Measurements from ENCODE around the gene SRRM2.

DNA sequence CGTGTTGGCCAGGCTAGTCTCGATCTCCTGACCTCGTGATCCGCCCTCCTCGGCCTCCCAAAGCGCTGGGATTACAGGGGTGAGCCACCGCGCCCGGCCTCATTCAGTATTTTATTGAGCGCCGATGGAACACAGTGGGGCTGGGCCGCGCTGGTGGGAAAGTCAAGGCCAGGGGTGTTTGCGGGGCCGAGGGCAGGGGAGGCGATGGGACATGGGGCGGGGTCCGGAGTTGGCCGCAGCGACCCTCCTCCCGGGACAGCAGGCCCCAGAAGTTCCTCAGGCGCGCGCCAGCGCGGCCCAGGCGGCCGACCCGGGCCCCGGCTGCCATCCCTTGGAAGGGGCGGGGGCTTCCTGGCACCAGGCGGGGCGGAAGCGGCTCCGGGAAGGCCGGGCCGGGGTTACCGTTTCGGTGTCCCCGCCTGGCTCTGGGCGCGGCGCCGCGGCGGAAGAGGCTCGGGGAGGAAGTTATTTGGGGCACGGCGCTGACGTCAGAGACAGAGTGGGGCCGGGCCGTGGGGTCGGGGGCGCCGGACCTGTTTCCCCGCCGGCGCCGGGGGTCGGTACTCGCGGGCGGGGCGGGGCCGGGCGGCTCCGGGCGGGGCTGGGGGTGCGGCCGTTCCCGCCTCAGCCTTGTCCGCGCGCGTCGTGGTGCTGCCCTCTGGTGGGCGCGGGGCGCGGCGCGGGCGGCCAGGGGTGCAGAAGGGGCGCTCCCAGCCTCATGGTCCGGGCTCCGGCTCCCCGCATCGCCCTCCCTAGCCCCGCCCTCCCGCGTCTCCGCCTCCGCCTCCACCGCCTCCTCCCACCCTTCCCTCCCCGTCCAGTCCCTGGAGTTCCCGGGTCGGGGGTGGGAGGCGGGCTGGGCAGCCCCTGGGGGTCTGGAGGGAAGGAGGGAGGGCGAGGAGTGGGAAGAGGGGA is 31.5 kb upstream of the SRRM2 start:
- no peak for TF ChIP-seq EZH2phosphoT487 (IDR thresholded peaks at IDR 0.05; ENCODE audit: borderline replicate concordance)
- TF ChIP-seq, protein P1, sequence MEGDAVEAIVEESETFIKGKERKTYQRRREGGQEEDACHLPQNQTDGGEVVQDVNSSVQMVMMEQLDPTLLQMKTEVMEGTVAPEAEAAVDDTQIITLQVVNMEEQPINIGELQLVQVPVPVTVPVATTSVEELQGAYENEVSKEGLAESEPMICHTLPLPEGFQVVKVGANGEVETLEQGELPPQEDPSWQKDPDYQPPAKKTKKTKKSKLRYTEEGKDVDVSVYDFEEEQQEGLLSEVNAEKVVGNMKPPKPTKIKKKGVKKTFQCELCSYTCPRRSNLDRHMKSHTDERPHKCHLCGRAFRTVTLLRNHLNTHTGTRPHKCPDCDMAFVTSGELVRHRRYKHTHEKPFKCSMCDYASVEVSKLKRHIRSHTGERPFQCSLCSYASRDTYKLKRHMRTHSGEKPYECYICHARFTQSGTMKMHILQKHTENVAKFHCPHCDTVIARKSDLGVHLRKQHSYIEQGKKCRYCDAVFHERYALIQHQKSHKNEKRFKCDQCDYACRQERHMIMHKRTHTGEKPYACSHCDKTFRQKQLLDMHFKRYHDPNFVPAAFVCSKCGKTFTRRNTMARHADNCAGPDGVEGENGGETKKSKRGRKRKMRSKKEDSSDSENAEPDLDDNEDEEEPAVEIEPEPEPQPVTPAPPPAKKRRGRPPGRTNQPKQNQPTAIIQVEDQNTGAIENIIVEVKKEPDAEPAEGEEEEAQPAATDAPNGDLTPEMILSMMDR (conservative IDR thresholded peaks at IDR 0.05; ENCODE audit: low read length), result peak; percentile 11; the same call in 1 of the 2 replicates
